Inflammatory macrophage treated with lipopolysaccharide for 4 hours (primary cell): Measurements from ENCODE around the gene MEOX1.

ENCODE experiments used
- DNase-seq: peaks from one replicate; pipeline ENCODE4 v3.0.0-alpha.2; 2020

Gene MEOX1

DNA sequence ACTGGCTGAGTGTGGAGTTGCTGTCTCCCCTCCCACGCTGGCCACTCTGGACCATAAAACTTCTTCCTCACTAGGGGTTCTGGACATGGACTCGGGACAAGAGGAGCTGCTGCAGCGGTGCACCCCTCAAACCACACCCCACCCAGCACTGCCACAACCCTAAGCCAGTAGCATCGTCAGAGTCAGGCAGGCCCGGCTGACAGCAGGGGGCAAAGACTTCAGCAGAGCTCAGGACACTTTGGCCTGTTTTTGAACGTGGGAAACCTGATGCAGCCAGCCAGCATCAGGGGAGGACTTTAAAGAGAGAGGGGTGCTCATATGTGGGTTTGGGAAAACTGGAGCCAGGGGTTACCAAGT lies 9.6 kb downstream of the MEOX1 start:
- DNase-seq: no peak

DNA sequence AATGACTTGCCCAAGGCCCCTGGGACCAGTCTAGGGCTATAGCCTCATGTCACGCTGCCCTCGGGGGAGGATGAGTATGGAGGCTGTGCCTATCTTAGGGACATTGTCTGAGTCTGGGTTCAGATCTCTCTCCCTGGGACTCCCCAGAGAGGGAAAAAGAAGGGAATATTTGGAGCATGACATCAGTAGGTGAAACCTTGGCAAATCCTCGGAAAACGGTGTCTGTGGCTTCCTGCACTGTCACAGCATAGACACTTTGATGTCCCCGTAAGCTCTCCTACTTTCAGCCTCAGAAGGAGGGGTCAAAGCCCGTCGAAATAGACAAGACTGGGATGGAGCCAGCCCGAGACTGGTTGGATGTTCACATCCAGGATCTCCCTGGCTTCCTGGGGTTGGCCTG lies 11.3 kb downstream of the MEOX1 start:
- no peak for DNase-seq

DNA sequence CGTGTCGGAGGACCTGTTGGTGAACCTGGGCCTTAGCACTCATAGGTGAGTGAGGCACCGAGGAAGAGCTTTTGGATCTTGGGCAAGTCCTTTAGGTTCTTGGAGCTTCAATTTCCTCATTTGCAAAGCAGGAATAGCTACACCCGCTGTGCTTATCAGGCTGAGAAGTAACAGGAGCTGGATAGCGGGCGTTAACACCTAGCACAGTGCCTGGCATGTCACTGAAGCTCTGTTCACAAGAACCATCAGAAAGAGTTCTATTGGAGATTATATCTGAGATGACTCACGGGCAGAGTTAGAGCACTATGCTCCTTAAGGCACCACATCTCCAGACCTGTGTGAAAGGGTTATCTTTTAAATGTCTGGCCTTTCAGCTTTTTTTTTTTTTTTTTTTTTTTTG lies 12.8 kb downstream of the MEOX1 start:
- no peak for DNase-seq

DNA sequence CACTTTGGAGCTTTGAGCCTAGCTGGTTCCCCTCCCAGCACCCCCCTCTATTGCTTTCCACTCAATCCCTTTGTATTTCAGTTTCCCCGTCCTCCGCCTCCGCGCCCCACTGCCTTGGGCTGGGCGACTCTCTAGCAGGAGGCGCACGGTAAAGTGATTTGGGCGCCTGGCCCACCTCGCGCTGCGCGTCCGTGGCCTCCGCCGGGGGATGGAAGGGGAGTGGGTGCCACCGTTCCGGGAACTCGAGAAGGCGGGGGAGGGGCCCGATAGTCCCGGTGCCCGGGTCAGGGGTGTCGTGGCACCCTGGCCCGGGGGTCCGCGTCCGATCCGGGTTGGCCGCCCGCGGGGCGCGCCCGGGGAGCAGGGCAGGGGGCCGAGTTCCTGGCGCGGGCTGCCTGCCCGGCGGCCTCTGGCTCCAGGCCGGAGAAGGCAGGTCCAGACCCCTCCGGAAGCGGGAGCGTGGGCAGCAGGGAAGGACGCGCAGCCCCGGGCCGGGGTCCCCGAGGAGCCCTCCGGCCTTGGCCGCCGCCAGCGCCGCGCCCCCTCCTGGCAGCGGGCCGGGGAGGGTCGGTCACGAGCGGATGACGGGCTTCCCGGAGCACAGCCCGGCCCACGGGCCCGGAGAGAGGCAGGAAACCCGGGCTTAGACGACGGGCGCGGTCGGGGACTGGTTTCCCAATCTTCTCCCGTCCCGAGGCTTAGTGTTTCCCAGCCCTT lies 15.8 kb downstream of the MEOX1 start:
- peak; percentile 76 for DNase-seq

DNA sequence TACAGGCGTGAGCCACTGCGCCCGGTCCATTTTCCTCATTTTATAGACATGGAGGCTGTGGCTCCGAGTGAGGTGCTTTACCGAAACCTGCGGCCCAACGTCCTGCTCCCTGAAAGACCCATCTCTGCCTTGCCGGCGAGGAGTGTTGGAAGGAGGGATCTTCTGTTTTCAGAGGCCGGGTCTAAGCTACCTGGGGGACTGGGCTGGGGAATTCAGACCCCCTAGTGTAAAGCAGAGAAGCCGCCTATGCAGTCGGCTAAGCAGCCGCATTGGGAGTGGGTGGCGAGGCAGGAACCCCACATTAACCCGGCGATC lies 16.3 kb downstream of the MEOX1 start:
- DNase-seq: no peak

DNA sequence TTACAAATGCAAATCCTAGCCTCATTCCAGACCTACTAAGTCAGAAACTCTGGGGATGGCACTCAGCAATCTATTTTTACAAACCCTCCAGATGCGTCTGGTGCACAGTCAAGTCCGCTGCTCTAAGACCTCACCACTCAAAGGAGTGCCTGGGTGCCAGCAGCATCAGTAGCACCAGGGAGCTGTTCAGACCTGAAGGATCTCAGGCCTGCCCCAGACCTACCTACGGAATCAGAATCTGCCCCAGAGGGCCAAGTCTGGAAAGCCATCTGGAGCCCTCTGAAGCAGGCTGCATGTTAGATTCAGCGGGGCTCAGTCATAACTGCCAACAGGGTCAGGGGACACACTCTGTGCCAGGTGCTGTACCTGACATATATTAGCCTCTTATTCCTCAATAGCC lies 17.6 kb downstream of the MEOX1 start:
- DNase-seq: no peak

DNA sequence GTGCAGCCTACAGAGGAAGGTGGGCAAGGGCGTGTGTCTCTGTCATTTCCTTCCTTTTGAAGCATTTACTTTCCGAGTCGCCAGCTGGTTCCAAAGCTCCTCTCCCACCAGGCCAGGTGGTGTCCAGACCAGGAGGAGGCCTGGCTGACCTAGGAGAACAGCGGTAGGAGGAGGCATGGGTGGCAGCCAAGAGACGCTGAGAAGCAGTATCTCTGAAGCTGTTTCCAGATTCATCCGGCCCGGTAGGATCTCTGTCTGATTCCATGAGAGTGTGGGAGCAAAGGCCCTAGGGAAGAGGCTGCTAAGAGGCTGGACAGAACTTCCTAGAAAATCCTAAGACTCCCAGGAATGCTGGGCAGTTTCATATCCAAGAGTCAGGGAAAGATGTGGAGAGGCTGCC lies 20.3 kb downstream of the MEOX1 start:
- no peak for DNase-seq

DNA sequence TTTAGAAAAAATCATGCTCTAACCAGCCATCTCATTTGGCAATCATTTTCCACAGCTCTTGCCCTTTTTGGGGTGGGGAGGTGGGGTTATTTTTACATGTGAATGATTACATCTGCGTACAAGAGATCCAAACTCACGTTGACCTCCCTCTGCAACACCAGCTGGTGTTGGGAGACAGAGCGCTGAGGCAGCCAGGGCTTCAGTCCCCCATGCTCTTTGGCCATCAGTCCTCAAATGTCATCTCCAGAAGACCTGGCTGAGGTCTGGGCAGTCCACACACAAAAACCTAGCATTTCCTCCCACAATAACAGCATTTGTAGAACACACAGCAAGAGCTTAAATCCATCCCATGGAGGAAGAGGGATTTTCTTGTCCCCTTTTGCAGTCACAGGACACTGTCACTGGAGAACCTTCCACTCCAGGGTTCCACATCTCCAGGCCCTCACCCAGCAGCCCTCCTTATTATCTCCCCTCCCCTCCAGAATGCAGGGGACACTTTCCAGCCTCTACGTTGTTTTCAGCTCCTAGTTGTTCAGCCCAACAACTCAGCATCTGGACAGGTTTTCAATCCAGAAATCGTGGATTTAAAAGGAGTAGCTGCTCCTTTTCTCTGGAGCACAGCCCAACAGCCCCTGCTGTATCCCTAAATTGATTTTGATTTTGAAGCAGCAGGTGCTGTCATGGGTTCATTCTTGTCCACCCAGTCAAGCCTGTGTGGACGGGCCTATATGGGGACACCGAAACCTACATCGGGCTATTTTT lies 21.1 kb downstream of the MEOX1 start:
- no peak for DNase-seq

DNA sequence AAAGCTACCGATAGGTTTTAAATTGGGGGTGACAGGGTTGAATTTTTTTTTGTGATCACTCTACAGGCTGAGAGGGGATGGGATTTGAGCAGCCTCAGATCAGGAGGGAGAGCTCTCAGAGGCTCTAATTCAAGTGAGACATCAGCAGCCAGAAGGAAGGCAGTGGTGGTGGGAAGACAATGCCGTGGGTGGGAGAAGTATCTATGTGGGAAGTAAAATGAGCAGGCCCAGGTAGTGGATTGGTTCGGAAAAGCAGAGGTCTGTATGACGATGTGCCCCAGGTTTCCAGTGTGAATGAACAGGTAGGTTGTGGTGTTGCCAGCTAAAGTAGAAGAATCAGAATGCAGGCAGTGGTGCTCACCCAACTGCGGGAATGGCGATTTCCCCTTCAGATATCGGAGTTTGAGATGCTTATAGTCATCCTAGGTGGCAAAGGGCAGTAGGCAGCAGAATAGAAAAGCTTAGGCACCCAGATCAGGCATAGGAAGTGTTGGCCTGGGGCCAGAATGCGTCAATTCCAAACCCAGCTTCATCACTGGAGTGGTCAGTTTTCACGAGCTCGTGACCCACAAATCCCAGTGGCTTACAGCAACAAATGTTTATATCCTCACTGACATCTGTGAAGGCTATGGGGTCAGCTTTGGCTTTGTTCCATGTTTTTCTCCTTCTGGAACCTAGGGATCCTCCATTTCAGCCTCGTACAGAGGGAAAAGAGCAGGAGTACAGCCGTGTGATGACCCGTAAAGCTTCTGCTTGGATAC lies 24.0 kb downstream of the MEOX1 start:
- DNase-seq: no peak

DNA sequence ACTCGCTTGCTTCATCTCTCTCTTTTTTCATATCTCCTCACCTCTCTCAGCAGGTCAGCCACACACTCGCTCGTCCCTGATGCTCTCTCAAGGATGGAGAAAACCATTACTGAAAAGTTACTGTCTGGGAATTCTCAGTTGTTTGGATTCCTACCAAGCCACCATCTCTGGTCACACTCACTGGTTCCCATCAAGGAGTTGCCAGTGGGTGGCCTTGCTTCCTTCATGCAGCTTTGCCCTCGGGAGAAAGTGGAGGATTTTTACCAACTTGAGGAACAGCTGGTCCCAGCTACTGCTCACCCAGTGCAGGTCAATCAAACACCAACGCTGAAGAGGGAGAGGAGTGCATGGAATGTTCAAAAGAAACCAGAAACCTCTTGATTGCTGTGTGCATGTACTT lies 25.3 kb downstream of the MEOX1 start:
- no peak for DNase-seq

DNA sequence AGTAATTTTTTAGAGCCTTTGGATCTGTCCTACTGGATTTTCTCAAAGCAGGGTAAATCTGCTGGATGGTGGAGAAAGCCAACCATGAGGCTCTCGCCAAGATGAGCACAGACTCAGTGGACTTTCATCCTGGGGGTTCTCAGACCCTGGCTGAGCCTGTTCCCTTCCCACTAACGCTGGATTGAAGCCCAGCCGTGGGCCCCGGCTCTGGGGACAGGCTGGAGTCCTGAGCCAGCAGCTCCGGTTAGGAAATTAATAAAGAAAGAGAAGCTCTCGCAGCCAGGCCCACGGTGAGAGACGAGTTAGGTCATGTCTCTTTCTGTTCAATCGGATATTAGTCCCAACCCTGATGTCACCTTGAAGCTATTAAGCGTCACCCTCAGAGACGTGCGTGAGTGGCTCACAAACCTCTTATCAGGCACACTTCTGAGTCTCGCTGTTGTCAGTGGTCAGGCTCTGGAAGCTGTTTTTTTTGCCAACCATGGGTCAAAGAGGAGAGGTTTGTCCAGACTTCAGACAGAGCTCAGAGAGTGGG lies 27.1 kb downstream of the MEOX1 start:
- DNase-seq: no peak

DNA sequence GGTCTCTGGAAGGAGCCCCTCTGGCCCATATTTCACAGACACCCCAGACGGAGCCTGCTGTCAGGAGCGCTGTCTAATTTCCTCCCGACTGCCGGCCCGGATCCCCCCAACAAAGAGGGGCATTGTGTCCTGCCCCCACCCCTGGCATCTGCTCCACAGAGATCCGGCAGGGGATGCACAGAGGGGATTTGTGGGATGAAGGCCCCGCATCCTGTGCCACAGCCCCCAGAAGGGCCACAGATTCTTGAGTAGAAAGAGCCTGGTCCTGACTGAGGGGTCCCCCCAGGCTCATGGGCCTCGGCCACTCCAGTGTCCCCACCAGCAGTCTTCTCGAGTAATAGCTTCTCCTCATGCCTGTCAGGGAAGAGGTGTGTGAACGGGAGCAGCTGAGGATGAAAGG lies 29.5 kb downstream of the MEOX1 start:
- no peak for DNase-seq

DNA sequence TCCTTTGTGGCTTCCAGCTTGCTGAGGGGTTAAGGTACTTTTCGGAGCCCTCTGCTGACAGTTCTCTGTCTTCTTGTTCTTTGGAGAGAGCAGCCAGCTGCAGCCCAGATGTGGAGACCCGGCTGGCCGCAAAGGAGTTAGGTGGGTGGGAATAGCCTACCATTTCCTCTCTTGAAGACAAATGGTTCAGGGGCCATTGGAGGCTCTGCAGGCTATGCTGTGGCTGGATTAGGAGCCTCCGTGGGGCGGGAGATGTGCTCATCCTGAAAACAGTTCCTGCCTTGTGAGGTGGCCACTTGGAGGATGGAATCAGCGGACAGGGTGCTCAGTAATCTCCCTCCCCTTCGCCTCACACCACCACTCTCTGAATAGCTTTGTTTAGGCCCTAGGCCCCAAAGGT lies 30.3 kb downstream of the MEOX1 start:
- no peak for DNase-seq

DNA sequence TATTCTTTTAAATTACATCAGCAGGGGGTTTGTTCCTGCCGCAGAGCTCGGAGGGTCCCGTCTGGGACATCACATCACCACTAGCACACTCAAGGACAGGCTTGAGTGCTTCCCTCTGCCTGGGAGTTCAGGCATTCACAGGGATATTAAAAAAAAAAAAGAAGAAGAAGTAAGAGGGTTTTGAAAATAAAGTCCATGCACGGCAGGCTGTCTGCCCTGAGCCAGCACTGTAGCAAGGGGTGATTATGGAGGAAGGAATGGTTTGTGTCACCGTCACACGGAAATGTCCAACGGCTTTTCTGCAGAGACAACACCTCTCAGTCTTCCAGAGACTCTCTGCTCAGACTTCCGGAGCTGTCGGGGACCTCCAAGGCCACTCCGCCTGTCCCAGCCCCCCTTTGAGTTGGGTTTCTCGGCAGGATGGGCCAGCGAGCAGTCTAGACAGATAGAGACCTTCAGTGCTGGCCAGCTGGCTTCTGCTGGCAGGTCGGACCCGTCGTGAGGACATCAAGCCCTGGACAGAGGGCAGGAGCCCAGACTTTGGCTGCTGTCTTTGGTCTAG lies 33.6 kb downstream of the MEOX1 start:
- DNase-seq: no peak

DNA sequence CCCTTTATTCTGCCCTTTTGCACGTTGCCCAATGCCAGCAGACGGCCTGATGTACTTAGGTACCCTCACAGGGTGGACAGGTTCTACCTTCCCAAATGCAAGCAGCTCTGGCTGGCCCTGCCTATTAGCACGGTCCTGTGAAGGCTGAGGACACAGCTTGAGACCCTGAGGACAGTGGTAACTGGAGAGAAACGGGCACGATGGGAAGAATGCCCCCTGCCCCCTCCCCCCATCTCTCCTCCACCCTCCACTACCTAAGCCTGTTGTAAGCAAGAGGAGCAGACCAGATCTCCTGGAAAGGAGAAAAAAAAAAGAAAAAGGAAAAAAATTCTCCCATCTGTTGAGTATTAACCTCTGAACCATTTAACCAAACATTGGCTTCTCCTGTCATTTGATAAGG lies 34.1 kb downstream of the MEOX1 start:
- DNase-seq: no peak

DNA sequence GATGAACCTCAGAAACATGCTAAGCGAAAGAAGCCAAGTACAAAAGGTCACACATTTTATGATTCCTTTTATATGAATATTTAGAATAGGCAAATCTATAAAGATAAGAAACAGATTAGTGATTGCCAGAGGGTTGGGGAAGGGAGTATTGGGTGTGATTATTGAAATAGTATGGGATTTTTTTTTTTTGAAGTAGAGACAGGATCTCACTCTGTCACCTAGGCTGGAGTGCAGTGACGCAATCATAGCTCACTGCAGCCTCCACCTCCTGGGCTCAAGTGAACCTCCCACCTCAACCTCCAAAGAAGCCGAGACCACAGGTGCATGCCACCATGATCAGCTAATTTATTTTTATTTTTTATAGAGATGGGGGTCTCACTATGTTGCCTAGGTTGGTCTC lies 35.7 kb downstream of the MEOX1 start:
- DNase-seq: no peak

DNA sequence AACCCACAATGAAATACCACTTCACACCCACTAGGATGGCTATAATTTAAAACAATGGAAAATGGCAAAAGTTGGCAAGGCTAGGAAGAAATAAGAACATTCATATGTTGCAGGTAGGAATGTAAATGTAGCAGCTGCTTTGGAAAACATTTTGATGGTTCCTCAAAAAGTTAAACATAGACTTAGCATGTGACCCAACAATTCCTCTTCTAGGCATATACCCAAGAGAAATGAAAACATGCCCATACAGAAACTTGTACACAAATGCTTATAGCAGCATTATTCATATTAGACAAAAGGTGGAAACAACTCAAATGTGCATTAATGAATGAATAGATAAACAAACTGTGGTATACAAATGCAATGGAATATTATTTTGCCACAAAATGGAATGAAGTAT lies 36.1 kb downstream of the MEOX1 start:
- DNase-seq: peak; percentile 13

DNA sequence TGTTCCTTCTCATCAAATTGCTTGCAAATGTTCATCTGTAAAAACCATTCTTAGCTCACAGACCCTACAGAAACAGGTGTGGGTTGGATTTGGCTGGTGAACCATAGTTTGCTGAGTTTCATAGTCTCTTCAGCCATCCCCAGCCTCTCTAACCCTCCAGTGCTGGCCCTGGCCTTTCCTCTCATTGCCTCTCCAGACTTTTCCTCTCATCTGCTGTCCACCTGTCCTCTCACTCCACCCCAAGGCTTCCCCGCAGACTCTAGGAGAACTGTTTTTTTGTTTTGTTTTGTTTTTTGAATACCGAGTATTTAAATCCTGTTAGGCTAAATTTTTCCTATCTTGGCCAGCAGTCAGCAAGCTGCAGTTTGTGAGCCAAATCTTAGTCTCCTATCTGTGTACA lies 41.1 kb downstream of the MEOX1 start:
- no peak for DNase-seq

DNA sequence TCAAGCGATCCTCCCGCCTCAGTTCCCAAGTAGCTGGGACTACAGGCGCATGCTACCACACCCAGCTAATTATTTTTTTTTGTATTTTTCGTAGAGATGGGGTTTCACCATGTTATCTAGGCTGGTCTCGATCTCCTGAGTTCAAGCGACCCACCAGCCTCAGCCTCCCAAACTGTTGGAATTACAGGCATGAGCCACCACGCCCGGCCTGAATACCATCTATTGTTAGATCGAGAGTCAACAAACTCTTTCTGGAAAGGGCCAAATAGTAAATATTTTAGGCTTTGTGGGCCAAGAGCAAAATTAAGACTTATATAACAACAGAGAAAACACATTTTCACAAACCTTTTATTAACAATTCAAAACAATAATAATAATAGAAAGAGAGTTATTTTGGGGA lies 41.6 kb downstream of the MEOX1 start:
- DNase-seq: no peak

DNA sequence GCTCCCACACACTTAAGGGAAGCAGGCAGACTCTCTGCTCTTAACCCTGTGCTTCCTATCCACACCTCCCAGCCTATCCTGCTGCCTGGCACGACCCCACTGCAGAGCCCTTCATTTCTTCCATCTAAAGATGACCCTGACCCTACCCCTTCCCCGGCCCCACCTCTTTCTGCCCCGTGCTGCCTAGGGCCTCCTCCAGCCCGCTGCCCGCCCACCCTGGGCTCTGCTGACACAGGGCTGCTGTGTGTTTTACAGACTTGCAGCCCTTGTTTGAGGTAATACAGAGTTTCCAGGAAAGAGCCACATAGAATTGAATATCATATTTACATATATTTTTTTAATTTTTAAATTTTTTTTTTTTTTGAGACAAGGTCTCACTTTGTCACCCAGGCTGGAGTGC lies 42.0 kb downstream of the MEOX1 start:
- no peak for DNase-seq

DNA sequence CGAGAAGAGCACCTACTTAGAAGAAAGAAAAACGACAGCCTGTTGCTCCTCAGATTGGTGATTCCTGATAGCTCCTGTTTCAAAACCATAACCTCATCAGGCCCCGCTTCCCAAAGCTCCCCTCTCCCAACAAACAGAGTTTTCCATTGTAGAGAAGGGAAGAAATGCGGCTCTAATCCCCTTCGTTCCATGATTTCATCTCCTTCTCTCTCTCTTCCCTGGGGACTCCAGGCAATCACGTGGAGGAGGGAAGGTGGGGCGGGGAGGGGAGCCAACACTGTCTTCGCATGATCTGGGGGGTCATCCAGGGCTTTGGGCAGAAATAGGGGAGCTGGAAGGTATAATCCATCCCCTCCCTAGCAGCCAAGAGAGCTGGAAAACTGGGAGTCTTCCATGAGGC lies 43.4 kb downstream of the MEOX1 start:
- DNase-seq: no peak

DNA sequence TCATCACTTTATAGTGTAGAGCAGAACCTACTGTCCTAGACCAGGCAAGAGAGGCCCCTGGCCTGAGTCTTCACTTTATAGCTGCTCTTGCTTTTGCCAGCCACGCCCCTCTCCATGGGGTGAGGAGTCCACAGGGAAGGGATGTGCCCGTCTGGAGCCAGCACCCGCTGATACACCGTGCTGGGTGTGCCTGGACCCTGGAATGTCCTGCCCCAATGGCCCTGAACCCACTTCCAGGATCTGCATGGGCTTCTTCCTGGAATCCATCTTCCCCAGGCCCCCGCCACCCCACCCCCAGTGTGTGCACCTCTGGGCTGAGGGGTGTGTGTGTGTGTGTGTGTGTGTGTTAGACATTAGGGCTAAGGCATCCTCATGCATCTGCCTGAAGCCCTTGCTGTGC lies 44.9 kb downstream of the MEOX1 start:
- no peak for DNase-seq

DNA sequence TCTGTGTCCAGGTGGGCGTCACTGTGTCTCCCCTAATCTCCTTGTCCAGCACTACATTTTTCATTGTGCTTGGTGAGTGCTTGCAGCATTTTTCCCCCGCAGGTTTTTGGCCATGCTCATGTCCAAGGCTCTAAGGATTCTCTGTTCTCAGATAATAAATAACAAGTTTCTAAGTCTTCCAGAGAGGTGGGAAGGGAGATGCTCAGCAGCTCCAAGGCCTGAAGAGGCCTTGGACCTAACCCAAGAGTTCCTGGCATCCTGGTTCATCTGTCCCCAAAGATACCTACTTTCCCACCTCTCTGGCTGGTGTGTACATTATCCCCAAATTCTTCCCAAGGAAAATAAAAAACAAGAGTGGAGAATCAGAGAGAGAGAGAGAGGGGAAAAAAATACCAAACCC lies 45.3 kb downstream of the MEOX1 start:
- DNase-seq: no peak

DNA sequence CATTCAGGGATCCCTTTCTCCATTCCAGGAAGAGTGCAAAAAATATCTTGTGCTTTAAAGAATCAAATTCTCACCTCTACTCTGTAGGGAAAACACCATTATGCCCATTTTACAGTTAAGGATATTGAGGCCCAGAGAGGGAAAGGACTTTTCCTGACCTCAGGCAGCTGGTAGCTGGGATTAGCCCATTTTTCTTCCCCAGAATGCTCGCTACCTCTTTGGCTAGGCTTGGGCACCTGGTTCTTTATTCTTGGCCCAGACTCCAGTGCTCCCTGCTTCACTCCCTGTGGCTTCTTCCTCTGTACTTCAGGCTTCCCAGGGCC lies 45.7 kb downstream of the MEOX1 start:
- DNase-seq: no peak
